HCT116 (cell line): Measurements from ENCODE around the gene THSD4. TPM values are rescaled to one million over a fixed set of nuclear protein-coding genes. Genes with fewer than 3 reads are reported as not detected.

ENCODE experiments used
- ATAC-seq: fragments of 200-7000 bp; cut with Tn5 transposase; 2 replicates; pipeline ENCODE4 v1.9.1; 2020; ENCODE audit warnings: mild to moderate bottlenecking, moderate library complexity
- BruUV-seq: library from RNA; stranded (reverse); fragments of 400-500 nt; replicated peaks from 2 replicates; lab custom pipeline; 2021; lab: Mats Ljungman, UMichigan
- CTCF ChIA-PET: fragments of 300-600 bp; sonication (Branson Sonifier 250); formaldehyde crosslinking; loops from one replicate; lab custom pipeline; 2021; ENCODE audit warnings: antibody characterized with exemption; lab: Charles Lee
- POLR2A ChIA-PET: fragments of 300-600, 350-600 bp; sonication (Branson Sonifier 250); formaldehyde crosslinking; loops from one replicate; lab custom pipeline; 2021; ENCODE audit warnings: antibody characterized with exemption; lab: Charles Lee
- RAD21 ChIA-PET, 2 experiments: fragments of 300-600 bp; sonication (Branson Sonifier 250); formaldehyde crosslinking; loops; one replicate each; lab custom pipeline; 2023; ENCODE audit warnings: low total read pairs in 2 of 2; ENCODE audit not compliant: uncharacterized antibody in 2 of 2, unreplicated experiment in 2 of 2, low non-redundant PET in 1 of 2; lab: Charles Lee
- DNase-seq: peaks from one replicate; pipeline ENCODE4 v3.0.0-alpha.2; 2010; ENCODE audit warnings: low read depth, low spot score
- H2AFZ ChIP-seq: fragments of 200-600 bp; shearing (Covaris generic), sonication (generic); 2 replicates; pipeline ENCODE4 v1.6.1; 2017; ENCODE audit warnings: low read depth, mixed run types, mixed read lengths, antibody characterized with exemption, low read length; ENCODE audit not compliant: poor library complexity, severe bottlenecking
- H3K27ac ChIP-seq: 2 replicates; pipeline ENCODE4 v1.5.1; 2012; ENCODE audit warnings: low read depth, low read length
- H3K27me3 ChIP-seq: fragments of 200-600 bp; sonication (generic); 2 replicates; pipeline ENCODE4 v1.6.1; 2016; ENCODE audit warnings: mixed run types, low read length, mixed read lengths; ENCODE audit not compliant: insufficient read depth
- H3K36me3 ChIP-seq, 2 experiments: fragments of 200-500 bp in 1 of 2; fragments of 200-600 bp in 1 of 2; sonication (Bioruptor generic) in 1 of 2; sonication (generic) in 1 of 2; 2 replicates each; pipeline versions ENCODE4 v1.5.1 to v1.6.1; 2014 to 2016; ENCODE audit warnings: low read length in 2 of 2, inconsistent platforms in 1 of 2, mixed read lengths in 1 of 2, mixed run types in 1 of 2; ENCODE audit not compliant: insufficient read depth in 2 of 2, control insufficient read depth in 1 of 2
- H3K4me1 ChIP-seq, 2 experiments: fragments of 200-600 bp in 1 of 2; sonication (generic) in 1 of 2; 2 replicates each; pipeline versions ENCODE4 v1.5.1 to v1.6.1; 2012 to 2017; ENCODE audit warnings: low read length in 2 of 2, inconsistent platforms in 1 of 2, mild to moderate bottlenecking in 1 of 2, mixed read lengths in 1 of 2, mixed run types in 1 of 2, moderate library complexity in 1 of 2; ENCODE audit not compliant: insufficient read depth in 2 of 2, control insufficient read depth in 1 of 2
- H3K4me2 ChIP-seq: fragments of 200-600 bp; sonication (generic); 2 replicates; pipeline ENCODE4 v1.6.1; 2017; ENCODE audit warnings: mixed run types, low read length, mixed read lengths
- H3K4me3 ChIP-seq, 2 experiments: fragments of 200-600 bp in 1 of 2; sonication (generic) in 1 of 2; replicated peaks in 1 of 2; 2 replicates each; pipeline ENCODE4 v1.5.1; 2011 to 2016; ENCODE audit warnings: low read length in 2 of 2, control low read depth in 1 of 2, low read depth in 1 of 2, mild to moderate bottlenecking in 1 of 2, mixed read lengths in 1 of 2, mixed run types in 1 of 2
- H3K79me2 ChIP-seq: fragments of 200-600 bp; sonication (generic); 2 replicates; pipeline ENCODE4 v1.6.1; 2017; ENCODE audit warnings: mild to moderate bottlenecking, mixed run types, low read length, moderate library complexity, mixed read lengths; ENCODE audit not compliant: insufficient read depth
- H3K9ac ChIP-seq: fragments of 200-600 bp; sonication (generic); 2 replicates; pipeline ENCODE4 v1.6.1; 2016; ENCODE audit warnings: low read length, mixed read lengths
- H3K9me2 ChIP-seq: fragments of 200-600 bp; sonication (generic), shearing (Covaris generic); 2 replicates; pipeline ENCODE4 v1.6.1; 2017; ENCODE audit warnings: mixed run types, mild to moderate bottlenecking, moderate library complexity; ENCODE audit not compliant: insufficient read depth
- H3K9me3 ChIP-seq, 2 experiments: fragments of 200-500 bp in 1 of 2; fragments of 200-600 bp in 1 of 2; sonication (Bioruptor generic) in 1 of 2; sonication (generic) in 1 of 2; 2 replicates each; pipeline ENCODE4 v1.6.1; 2014 to 2017; ENCODE audit warnings: low read length in 2 of 2, mixed read lengths in 2 of 2, inconsistent platforms in 1 of 2, low read depth in 1 of 2, mild to moderate bottlenecking in 1 of 2, mixed run types in 1 of 2, moderate library complexity in 1 of 2; ENCODE audit not compliant: control insufficient read depth in 1 of 2, insufficient read depth in 1 of 2
- H4K20me1 ChIP-seq: fragments of 200-600 bp; sonication (generic), shearing (Covaris generic); 2 replicates; pipeline ENCODE4 v1.6.1; 2017; ENCODE audit warnings: mixed run types, mild to moderate bottlenecking, moderate library complexity; ENCODE audit not compliant: insufficient read depth
- EGR1 ChIP-seq: IDR thresholded peaks from 2 replicates; pipeline ENCODE4 v1.6.1; 2012; ENCODE audit warnings: low read depth
- ELF1 ChIP-seq: IDR thresholded peaks from 2 replicates; pipeline ENCODE4 v1.6.1; 2012; ENCODE audit warnings: low read depth, borderline replicate concordance
- EZH2 ChIP-seq: fragments of 200-600 bp; sonication (generic); IDR thresholded peaks from 2 replicates; pipeline ENCODE4 v1.6.1; 2017; ENCODE audit warnings: antibody characterized with exemption, mixed run types
- EZH2phosphoT487 ChIP-seq: fragments of 200-600 bp; IDR thresholded peaks from 2 replicates; pipeline ENCODE4 v1.6.1; 2018; ENCODE audit warnings: antibody characterized with exemption, borderline replicate concordance
- FOSL1 ChIP-seq: IDR thresholded peaks from 2 replicates; pipeline ENCODE4 v1.6.1; 2012; ENCODE audit warnings: low read depth
- JUND ChIP-seq: IDR thresholded peaks from 2 replicates; pipeline ENCODE4 v1.6.1; 2012
- SIN3A ChIP-seq: IDR thresholded peaks from 2 replicates; pipeline ENCODE4 v1.6.1; 2012; ENCODE audit warnings: low read depth
- SP1 ChIP-seq: IDR thresholded peaks from 2 replicates; pipeline ENCODE4 v1.6.1; 2012; ENCODE audit warnings: low read depth
- SRF ChIP-seq: IDR thresholded peaks from 2 replicates; pipeline ENCODE4 v1.6.1; 2012; ENCODE audit warnings: low read depth
- TCF7L2 ChIP-seq: IDR thresholded peaks from 2 replicates; pipeline ENCODE4 v1.7.0; 2011; ENCODE audit warnings: borderline replicate concordance, inconsistent platforms; ENCODE audit not compliant: insufficient read depth, insufficient read length; ENCODE audit errors: extremely low read depth
- YY1 ChIP-seq: IDR thresholded peaks from 2 replicates; pipeline ENCODE4 v1.6.1; 2011; ENCODE audit warnings: low read length, low read depth, moderate library complexity, mild to moderate bottlenecking; ENCODE audit not compliant: insufficient replicate concordance; ENCODE audit errors: extremely low read depth
- ZFX ChIP-seq: fragments of 450-650 bp; IDR thresholded peaks from 2 replicates; pipeline ENCODE4 v1.6.1; 2017
- intact Hi-C: fragments of 100-400 bp; cut with micrococcal nuclease; formaldehyde crosslinking; loops from 2 replicates; pipeline ENCODE4 v1.10.0; 2022
- total RNA-seq: library from RNA; stranded (reverse); gene quantifications from one replicate; pipeline ENCODE4 v1.2.1, GENCODE V29; 2021; ENCODE audit not compliant: unreplicated experiment
- TF ChIP-seq, protein P1 (sequence below): IDR thresholded peaks from 2 replicates; pipeline ENCODE4 v1.6.1; 2012
- TF ChIP-seq, protein P2 (sequence below): IDR thresholded peaks from 2 replicates; pipeline ENCODE4 v1.6.1; 2012; ENCODE audit warnings: low read depth
- TF ChIP-seq, protein P3 (sequence below): IDR thresholded peaks from 2 replicates; pipeline ENCODE4 v1.6.1; 2012

THSD4 gene
- total RNA-seq, 1 experiment from 2014 or later, result 30.5 TPM

DNA sequence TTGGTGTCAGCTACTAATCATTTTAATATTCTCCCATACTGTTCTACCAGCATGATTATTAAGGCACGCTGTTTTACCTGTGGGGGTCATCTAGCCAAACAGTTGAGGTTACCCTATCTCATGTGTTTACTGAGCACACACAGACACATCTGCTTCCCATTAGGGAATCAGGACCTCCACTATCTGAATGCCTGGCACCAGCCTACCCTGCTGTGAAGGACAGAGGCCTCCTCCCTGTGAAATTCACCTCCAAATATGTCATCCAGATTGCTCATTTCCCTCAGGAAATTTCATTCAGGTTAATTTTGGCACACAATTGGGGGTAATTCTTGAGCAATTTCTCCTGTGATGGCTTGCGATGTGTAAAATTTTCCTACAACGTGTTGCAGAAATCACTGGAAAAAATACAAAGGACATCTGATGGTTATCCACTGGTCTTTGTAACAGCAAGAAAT, 539.5 kb downstream of the THSD4 start:
- Histone ChIP-seq H3K9me2 (no peaks in the 10 kb centered on the region), H2AFZ (no peak overlapping the region), H3K4me2 (no peak overlapping the region), H4K20me1 (no peaks in the 10 kb centered on the region), H3K27ac (no peak overlapping the region), H3K79me2 (no peaks in the 10 kb centered on the region), H3K36me3 (no peaks in the 10 kb centered on the region), H3K4me3 (no peak overlapping the region), H3K9ac (no peak overlapping the region), H3K27me3 (no peaks in the 10 kb centered on the region), H3K9me3 (no peaks in the 10 kb centered on the region), H3K4me1 (no peaks in the 10 kb centered on the region)
- CTCF ChIA-PET, result no interaction called here
- intact Hi-C loops, result no loop called here
- ATAC-seq (no peak), DNase-seq (no peak)
- RAD21 ChIA-PET, result no interaction called here
- TF ChIP-seq SP1 (no peak), EZH2phosphoT487 (no peak), SIN3A (no peak), ZFX (no peak), EGR1 (no peak), YY1 (no peak), EZH2 (no peak), FOSL1 (no peak), JUND (no peak), SRF (no peak), ELF1 (no peak), TCF7L2 (no peak)
- TF ChIP-seq, protein P1, sequence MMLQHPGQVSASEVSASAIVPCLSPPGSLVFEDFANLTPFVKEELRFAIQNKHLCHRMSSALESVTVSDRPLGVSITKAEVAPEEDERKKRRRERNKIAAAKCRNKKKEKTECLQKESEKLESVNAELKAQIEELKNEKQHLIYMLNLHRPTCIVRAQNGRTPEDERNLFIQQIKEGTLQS, result no peak
- TF ChIP-seq, protein P2, sequence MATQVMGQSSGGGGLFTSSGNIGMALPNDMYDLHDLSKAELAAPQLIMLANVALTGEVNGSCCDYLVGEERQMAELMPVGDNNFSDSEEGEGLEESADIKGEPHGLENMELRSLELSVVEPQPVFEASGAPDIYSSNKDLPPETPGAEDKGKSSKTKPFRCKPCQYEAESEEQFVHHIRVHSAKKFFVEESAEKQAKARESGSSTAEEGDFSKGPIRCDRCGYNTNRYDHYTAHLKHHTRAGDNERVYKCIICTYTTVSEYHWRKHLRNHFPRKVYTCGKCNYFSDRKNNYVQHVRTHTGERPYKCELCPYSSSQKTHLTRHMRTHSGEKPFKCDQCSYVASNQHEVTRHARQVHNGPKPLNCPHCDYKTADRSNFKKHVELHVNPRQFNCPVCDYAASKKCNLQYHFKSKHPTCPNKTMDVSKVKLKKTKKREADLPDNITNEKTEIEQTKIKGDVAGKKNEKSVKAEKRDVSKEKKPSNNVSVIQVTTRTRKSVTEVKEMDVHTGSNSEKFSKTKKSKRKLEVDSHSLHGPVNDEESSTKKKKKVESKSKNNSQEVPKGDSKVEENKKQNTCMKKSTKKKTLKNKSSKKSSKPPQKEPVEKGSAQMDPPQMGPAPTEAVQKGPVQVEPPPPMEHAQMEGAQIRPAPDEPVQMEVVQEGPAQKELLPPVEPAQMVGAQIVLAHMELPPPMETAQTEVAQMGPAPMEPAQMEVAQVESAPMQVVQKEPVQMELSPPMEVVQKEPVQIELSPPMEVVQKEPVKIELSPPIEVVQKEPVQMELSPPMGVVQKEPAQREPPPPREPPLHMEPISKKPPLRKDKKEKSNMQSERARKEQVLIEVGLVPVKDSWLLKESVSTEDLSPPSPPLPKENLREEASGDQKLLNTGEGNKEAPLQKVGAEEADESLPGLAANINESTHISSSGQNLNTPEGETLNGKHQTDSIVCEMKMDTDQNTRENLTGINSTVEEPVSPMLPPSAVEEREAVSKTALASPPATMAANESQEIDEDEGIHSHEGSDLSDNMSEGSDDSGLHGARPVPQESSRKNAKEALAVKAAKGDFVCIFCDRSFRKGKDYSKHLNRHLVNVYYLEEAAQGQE, result no peak
- TF ChIP-seq, protein P3, sequence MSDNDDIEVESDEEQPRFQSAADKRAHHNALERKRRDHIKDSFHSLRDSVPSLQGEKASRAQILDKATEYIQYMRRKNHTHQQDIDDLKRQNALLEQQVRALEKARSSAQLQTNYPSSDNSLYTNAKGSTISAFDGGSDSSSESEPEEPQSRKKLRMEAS, result no peak
- no TSS peak for BruUV-seq
- POLR2A ChIA-PET, result no interaction called here
